Smooth muscle cell (in vitro differentiated cells): ENCODE results near the gene LSMEM2. TPM values are rescaled to one million over a fixed set of nuclear protein-coding genes. Genes with fewer than 3 reads are reported as not detected.

Experiments used
- DNase-seq: peaks from one replicate; lab custom pipeline; 2025; ENCODE audit not compliant: unreplicated experiment; lab: John Stamatoyannopoulos, UW
- H2AFZ ChIP-seq: fragments of 200-600 bp; sonication (generic); 2 replicates; pipeline ENCODE4 v1.6.0; 2016; ENCODE audit warnings: antibody characterized with exemption, low read depth, mild to moderate bottlenecking
- H3F3A ChIP-seq: fragments of 200-600 bp; sonication (generic); 2 replicates; pipeline ENCODE4 v1.6.0; 2017; ENCODE audit warnings: antibody characterized with exemption, low read depth
- H3K27ac ChIP-seq: fragments of 200-600 bp; sonication (generic); 2 replicates; pipeline ENCODE4 v1.5.1; 2016; ENCODE audit warnings: low read depth, mild to moderate bottlenecking
- H3K27me3 ChIP-seq: fragments of 200-600 bp; sonication (generic); 2 replicates; pipeline ENCODE4 v1.6.1; 2016; ENCODE audit warnings: low read depth, mild to moderate bottlenecking
- H3K36me3 ChIP-seq: fragments of 200-600 bp; sonication (generic); 2 replicates; pipeline ENCODE4 v1.5.1; 2016; ENCODE audit warnings: low read depth
- H3K4me1 ChIP-seq: fragments of 200-600 bp; sonication (generic); 2 replicates; pipeline ENCODE4 v1.5.1; 2016; ENCODE audit warnings: low read depth
- H3K4me2 ChIP-seq: fragments of 200-600 bp; sonication (generic); 2 replicates; pipeline ENCODE4 v1.6.0; 2016; ENCODE audit warnings: mild to moderate bottlenecking
- H3K4me3 ChIP-seq: fragments of 200-600 bp; sonication (generic); 2 replicates; pipeline ENCODE4 v1.5.1; 2016; ENCODE audit warnings: mild to moderate bottlenecking
- H3K79me2 ChIP-seq: fragments of 200-600 bp; sonication (generic); 2 replicates; pipeline ENCODE4 v1.6.0; 2016; ENCODE audit warnings: low read depth, mild to moderate bottlenecking
- H3K9ac ChIP-seq: fragments of 200-600 bp; sonication (generic); 2 replicates; pipeline ENCODE4 v1.6.0; 2016; ENCODE audit warnings: low read depth
- H3K9me3 ChIP-seq: fragments of 200-600 bp; sonication (generic); replicated peaks from 2 replicates; pipeline ENCODE4 v1.5.1; 2016; ENCODE audit warnings: low read depth
- H4K20me1 ChIP-seq: fragments of 200-600 bp; sonication (generic); 2 replicates; pipeline ENCODE4 v1.6.0; 2016; ENCODE audit warnings: low read depth
- CTCF ChIP-seq: fragments of 200-600 bp; sonication (generic); IDR thresholded peaks from 2 replicates; pipeline ENCODE4 v1.5.1; 2017; ENCODE audit warnings: borderline replicate concordance, mild to moderate bottlenecking, antibody characterized with exemption; ENCODE audit not compliant: insufficient read depth, poor library complexity, severe bottlenecking
- WGBS: methylation state at CpG from one replicate; pipeline ENCODE4 v1.1.7; 2016; ENCODE audit warnings: low lambda C conversion rate; 5-methylcytosine and 5-hydroxymethylcytosine counted together
- polyA plus RNA-seq: library from polyadenylated mRNA; unstranded; fragments of >200 nt; fragmentation: Nextera tagmentation; extraction: Ambion mirVana; gene quantifications from 2 replicates; pipeline ENCODE4 v1.2.1, GENCODE V29; 2016
- total RNA-seq: library from RNA; depleted of rRNA; stranded (reverse); fragments of >200 nt; gene quantifications from 2 replicates; pipeline ENCODE4 v1.2.3, GENCODE V29; 2014

The LSMEM2 gene
- total and polyA plus RNA-seq, 2 experiments from 2014 or later = 0.09 TPM; not detected in 1

GRCh38 chr3:50314816-50315215, 35.9 kb downstream of the LSMEM2 start:
- Histone ChIP-seq H3K27ac (no peak overlapping the region), H3K36me3 (peaks cover 1% of the 10 kb centered on the region), H3K4me2 (no peak overlapping the region), H4K20me1 (peaks cover 24% of the 10 kb centered on the region), H3K4me1 (peaks cover under 1% of the 10 kb centered on the region), H3F3A (no peaks in the 10 kb centered on the region), H3K79me2 (peaks cover 13% of the 10 kb centered on the region), H3K9me3 (no peaks in the 10 kb centered on the region), H2AFZ (no peak overlapping the region), H3K9ac (no peak overlapping the region), H3K4me3 (no peak overlapping the region), H3K27me3 (no peaks in the 10 kb centered on the region)
- TF ChIP-seq CTCF = no peak
- WGBS = 99% methylated on average over 4 of the region's 4 CpGs
- DNase-seq = no peak

GRCh38 chr3:50316657-50317242, 37.9 kb downstream of the LSMEM2 start:
- H3F3A ChIP-seq = no peaks in the 10 kb centered on the region
- H4K20me1 ChIP-seq = peaks cover 24% of the 10 kb centered on the region
- no peak for DNase-seq
- H3K4me2 ChIP-seq = peak overlapping the region; percentile 2
- no peak overlapping the region for H3K4me3 ChIP-seq
- TF ChIP-seq CTCF = no peak
- no peak overlapping the region for H2AFZ ChIP-seq
- no peaks in the 10 kb centered on the region for H3K27me3 ChIP-seq
- 49% methylated on average over 9 of the region's 9 CpGs for WGBS
- no peaks in the 10 kb centered on the region for H3K9me3 ChIP-seq
- H3K79me2 ChIP-seq = peaks cover 20% of the 10 kb centered on the region
- H3K36me3 ChIP-seq = no peaks in the 10 kb centered on the region
- peaks cover 8% of the 10 kb centered on the region for H3K4me1 ChIP-seq
- H3K9ac ChIP-seq = peak overlapping the region; percentile 44
- peak overlapping the region; percentile 75 for H3K27ac ChIP-seq

GRCh38 chr3:50317300-50317699, 38.4 kb downstream of the LSMEM2 start:
- H3K4me2 ChIP-seq = no peak overlapping the region
- TF ChIP-seq CTCF = no peak
- H3K27ac ChIP-seq = peak overlapping the region; percentile 75
- H3K36me3 ChIP-seq = no peaks in the 10 kb centered on the region
- no peak overlapping the region for H2AFZ ChIP-seq
- DNase-seq = no peak
- no peaks in the 10 kb centered on the region for H3K9me3 ChIP-seq
- H3K9ac ChIP-seq = peak overlapping the region; percentile 44
- peaks cover 13% of the 10 kb centered on the region for H3K4me1 ChIP-seq
- peaks cover 20% of the 10 kb centered on the region for H3K79me2 ChIP-seq
- no peak overlapping the region for H3K4me3 ChIP-seq
- no peaks in the 10 kb centered on the region for H3F3A ChIP-seq
- H3K27me3 ChIP-seq = no peaks in the 10 kb centered on the region
- WGBS = 84% methylated on average over 6 of the region's 6 CpGs
- H4K20me1 ChIP-seq = peaks cover 24% of the 10 kb centered on the region

GRCh38 chr3:50318163-50318562, 39.3 kb downstream of the LSMEM2 start:
- no peak for TF ChIP-seq CTCF
- 98% methylated on average over 11 of the region's 11 CpGs for WGBS
- H3K4me2 ChIP-seq = no peak overlapping the region

More at GRCh38 chr3:50318163-50318562, 39.3 kb downstream of the LSMEM2 start:
- DNase-seq = no peak
- no peak overlapping the region for H3K4me3 ChIP-seq
- no peaks in the 10 kb centered on the region for H3K9me3 ChIP-seq
- no peak overlapping the region for H2AFZ ChIP-seq
- peak overlapping the region; percentile 75 for H3K27ac ChIP-seq
- peaks cover 24% of the 10 kb centered on the region for H4K20me1 ChIP-seq
- no peaks in the 10 kb centered on the region for H3K27me3 ChIP-seq
- no peaks in the 10 kb centered on the region for H3K36me3 ChIP-seq
- peaks cover 2% of the 10 kb centered on the region for H3F3A ChIP-seq
- H3K79me2 ChIP-seq = peaks cover 20% of the 10 kb centered on the region
- no peak overlapping the region for H3K9ac ChIP-seq
- peaks cover 17% of the 10 kb centered on the region for H3K4me1 ChIP-seq
